ENCODE data around the gene PRUNE2.

GRCh38 chr9:76878933-76879332 lies 27.0 kb downstream of the PRUNE2 start:
- TF ChIP-seq, protein P1, sequence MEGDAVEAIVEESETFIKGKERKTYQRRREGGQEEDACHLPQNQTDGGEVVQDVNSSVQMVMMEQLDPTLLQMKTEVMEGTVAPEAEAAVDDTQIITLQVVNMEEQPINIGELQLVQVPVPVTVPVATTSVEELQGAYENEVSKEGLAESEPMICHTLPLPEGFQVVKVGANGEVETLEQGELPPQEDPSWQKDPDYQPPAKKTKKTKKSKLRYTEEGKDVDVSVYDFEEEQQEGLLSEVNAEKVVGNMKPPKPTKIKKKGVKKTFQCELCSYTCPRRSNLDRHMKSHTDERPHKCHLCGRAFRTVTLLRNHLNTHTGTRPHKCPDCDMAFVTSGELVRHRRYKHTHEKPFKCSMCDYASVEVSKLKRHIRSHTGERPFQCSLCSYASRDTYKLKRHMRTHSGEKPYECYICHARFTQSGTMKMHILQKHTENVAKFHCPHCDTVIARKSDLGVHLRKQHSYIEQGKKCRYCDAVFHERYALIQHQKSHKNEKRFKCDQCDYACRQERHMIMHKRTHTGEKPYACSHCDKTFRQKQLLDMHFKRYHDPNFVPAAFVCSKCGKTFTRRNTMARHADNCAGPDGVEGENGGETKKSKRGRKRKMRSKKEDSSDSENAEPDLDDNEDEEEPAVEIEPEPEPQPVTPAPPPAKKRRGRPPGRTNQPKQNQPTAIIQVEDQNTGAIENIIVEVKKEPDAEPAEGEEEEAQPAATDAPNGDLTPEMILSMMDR (IDR thresholded peaks at IDR 0.05; ENCODE audit: low read depth, low read length, poor library complexity, severe bottlenecking) = no peak
- no peak for TF ChIP-seq EZH2phosphoT487 (IDR thresholded peaks at IDR 0.05; ENCODE audit: borderline replicate concordance, low read length)
